HepG2 (cell line): ENCODE measurements around the gene L3MBTL3. TPM values are rescaled to one million over a fixed set of nuclear protein-coding genes. Genes with fewer than 3 reads are reported as not detected.

Source experiments
- ATAC-seq: fragments of 200-7000 bp; cut with Tn5 transposase; 3 replicates; pipeline ENCODE4 v1.9.1; 2020; ENCODE audit warnings: mild to moderate bottlenecking, moderate library complexity
- BruUV-seq: library from RNA; stranded (reverse); fragments of 400-500 nt; replicated peaks from 2 replicates; lab custom pipeline; 2021; lab: Mats Ljungman, UMichigan
- CTCF ChIA-PET: fragments of 300-600 bp; formaldehyde crosslinking; extraction: SDS; loops from one replicate; lab custom pipeline; 2021; ENCODE audit warnings: low total read pairs, inconsistent platforms, low intra/inter-chr PET ratio; lab: Yijun Ruan, JAX
- POLR2A ChIA-PET: fragments of 350-600 bp; sonication (Branson Sonifier 250); formaldehyde crosslinking; loops from one replicate; lab custom pipeline; 2020; ENCODE audit warnings: antibody characterized with exemption, inconsistent platforms; lab: Yijun Ruan, JAX
- DNase-seq: peaks from one replicate; pipeline ENCODE4 v3.0.0-alpha.2; 2015; ENCODE audit warnings: low spot score
- FAIRE-seq: peaks from 3 replicates; lab custom pipeline; 2011; peaks lifted over from hg19 to GRCh38; lab: Jason Lieb, UNC
- H2AFZ ChIP-seq: one replicate; pipeline ENCODE4 v1.6.1; 2011; ENCODE audit warnings: low read length, inconsistent platforms
- H3K27ac ChIP-seq: fragments of 300-600 bp; 3 replicates; pipeline ENCODE4 v1.8.0; 2011; ENCODE audit warnings: mixed run types, mild to moderate bottlenecking, mixed read lengths, low read length, inconsistent platforms; ENCODE audit not compliant: insufficient read depth; ENCODE audit errors: extremely low read length
- H3K27me3 ChIP-seq, 2 experiments: fragments of 200-600 bp in 1 of 2; 2 replicates in 1 of 2; 3 replicates in 1 of 2; pipeline versions ENCODE4 v1.6.0 to v1.8.0; 2011; ENCODE audit warnings: low read length in 2 of 2, mild to moderate bottlenecking in 2 of 2, moderate library complexity in 2 of 2, inconsistent platforms in 1 of 2; ENCODE audit not compliant: insufficient read depth in 2 of 2, control insufficient read depth in 1 of 2
- H3K36me3 ChIP-seq, 2 experiments: fragments of 200-600 bp in 1 of 2; replicated peaks in 1 of 2; 2 replicates in 1 of 2; 3 replicates in 1 of 2; pipeline versions ENCODE4 v1.5.1 to v1.8.0; 2011; ENCODE audit warnings: low read length in 2 of 2, inconsistent platforms in 1 of 2; ENCODE audit not compliant: insufficient read depth in 2 of 2, control insufficient read depth in 1 of 2
- H3K4me1 ChIP-seq: 2 replicates; pipeline ENCODE4 v1.5.1; 2012; ENCODE audit warnings: low read length, inconsistent platforms; ENCODE audit not compliant: insufficient read depth
- H3K4me2 ChIP-seq: 2 replicates; pipeline ENCODE4 v1.6.0; 2011; ENCODE audit warnings: low read depth, low read length, inconsistent platforms
- H3K4me3 ChIP-seq, 3 experiments: fragments of 200-600 bp in 1 of 3; sonication (generic), shearing (Covaris generic) in 1 of 3; replicated peaks in 1 of 3; 2 replicates each; pipeline ENCODE4 v1.5.1; 2011 to 2016; ENCODE audit warnings: low read length in 3 of 3, inconsistent platforms in 2 of 3, low read depth in 2 of 3, mild to moderate bottlenecking in 2 of 3, control low read depth in 1 of 3, mixed read lengths in 1 of 3; ENCODE audit not compliant: insufficient read depth in 1 of 3
- H3K79me2 ChIP-seq: one replicate; pipeline ENCODE4 v1.6.1; 2011; ENCODE audit warnings: low read length, inconsistent platforms; ENCODE audit not compliant: insufficient read depth
- H3K9ac ChIP-seq: 2 replicates; pipeline ENCODE4 v1.6.0; 2011; ENCODE audit warnings: mild to moderate bottlenecking, low read depth, low read length, inconsistent platforms; ENCODE audit not compliant: insufficient read depth
- H3K9me3 ChIP-seq: 2 replicates; pipeline ENCODE4 v1.5.1; 2012; ENCODE audit warnings: mild to moderate bottlenecking, low read length
- H4K20me1 ChIP-seq: 2 replicates; pipeline ENCODE4 v1.6.0; 2011; ENCODE audit warnings: inconsistent platforms, mild to moderate bottlenecking, low read length, moderate library complexity; ENCODE audit not compliant: insufficient read depth
- HHEX ChIP-seq: IDR thresholded peaks from 2 replicates; pipeline ENCODE4 v1.6.1; 2016; ENCODE audit warnings: control low read depth
- HNF4A ChIP-seq: sonication (generic); formaldehyde crosslinking; IDR thresholded peaks from 2 replicates; pipeline ENCODE4 v1.4.0; 2020; ENCODE audit warnings: missing genetic modification reagents
- JUN ChIP-seq: sonication (generic); formaldehyde crosslinking; IDR thresholded peaks from 2 replicates; pipeline ENCODE4 v1.4.0; 2020; ENCODE audit warnings: mild to moderate bottlenecking, missing genetic modification reagents
- MNT ChIP-seq: fragments of 450-650 bp; IDR thresholded peaks from 2 replicates; pipeline ENCODE4 v1.6.1; 2016
- NCOA5 ChIP-seq: sonication (generic); formaldehyde crosslinking; IDR thresholded peaks from 2 replicates; pipeline ENCODE4 v1.4.0; 2020; ENCODE audit warnings: missing genetic modification reagents
- NFRKB ChIP-seq: fragments of 450-650 bp; IDR thresholded peaks from 2 replicates; pipeline ENCODE4 v1.6.1; 2017
- POLR2A ChIP-seq, 2 experiments: IDR thresholded peaks; 2 replicates each; pipeline ENCODE4 v1.6.1; 2011; ENCODE audit warnings: low read depth in 2 of 2, low read length in 2 of 2, mild to moderate bottlenecking in 1 of 2, moderate library complexity in 1 of 2; ENCODE audit not compliant: insufficient read depth in 1 of 2
- SCMH1 ChIP-seq: sonication (generic); formaldehyde crosslinking; IDR thresholded peaks from 2 replicates; pipeline ENCODE4 v1.9.0; 2021; ENCODE audit warnings: missing genetic modification reagents, mild to moderate bottlenecking, borderline replicate concordance
- ZKSCAN1 ChIP-seq: fragments of 150-350 bp; IDR thresholded peaks from 2 replicates; pipeline ENCODE4 v1.6.1; 2014; ENCODE audit warnings: low read length
- ZMYM2 ChIP-seq: sonication (generic); formaldehyde crosslinking; IDR thresholded peaks from 2 replicates; pipeline ENCODE4 v1.8.0; 2022; ENCODE audit warnings: mild to moderate bottlenecking, missing genetic modification reagents
- ZNF275 ChIP-seq: sonication (generic); formaldehyde crosslinking; IDR thresholded peaks from 2 replicates; pipeline ENCODE4 v1.8.0; 2022; ENCODE audit warnings: missing genetic modification reagents, mild to moderate bottlenecking, inconsistent platforms, borderline replicate concordance
- ZNF530 ChIP-seq: sonication (generic); formaldehyde crosslinking; IDR thresholded peaks from 2 replicates; pipeline ENCODE4 v1.5.0; 2020; ENCODE audit warnings: low read depth, mild to moderate bottlenecking, missing genetic modification reagents
- ZNF552 ChIP-seq: sonication (generic); formaldehyde crosslinking; IDR thresholded peaks from 2 replicates; pipeline ENCODE4 v1.9.0; 2022; ENCODE audit warnings: missing genetic modification reagents, mild to moderate bottlenecking, borderline replicate concordance
- WGBS: methylation state at CpG from one replicate; pipeline ENCODE4 v1.1.6; 2017; ENCODE audit warnings: low lambda C conversion rate; 5-methylcytosine and 5-hydroxymethylcytosine counted together
- in situ Hi-C: cut with HindIII; loops from 2 replicates; pipeline ENCODE4 v1.10.0; 2017; ENCODE audit warnings: low pct_unique_long_range_greater_than_20kb; ENCODE audit not compliant: extremely low pct_ligation_motif_present
- intact Hi-C: fragments of 100-400 bp; cut with micrococcal nuclease; formaldehyde crosslinking; loops from one replicate; pipeline ENCODE4 v1.10.0; 2022; ENCODE audit not compliant: unreplicated experiment
- polyA plus RNA-seq, 8 experiments: library from polyadenylated mRNA; depleted of rRNA in 3 of 8; stranded (reverse) in 7 of 8; unstranded in 1 of 8; fragments of >200 nt; fragmentation: Illumina TruSeq in 4 of 8; extraction: Trizol in 4 of 8; gene quantifications; 2 replicates each; pipeline versions ENCODE4 v1.2.1 to v1.2.3, GENCODE V29; 2011 to 2016; ENCODE audit warnings: low read depth in 4 of 8, missing spikeins in 1 of 8, mixed read lengths in 1 of 8; ENCODE audit not compliant: insufficient read depth in 1 of 8
- total RNA-seq, 5 experiments: library from RNA; depleted of rRNA; stranded (reverse); fragments of >200 nt; fragmentation: Illumina TruSeq; extraction: Trizol; gene quantifications; 2 replicates each; pipeline ENCODE4 v1.2.3, GENCODE V29; 2016; ENCODE audit warnings: low read depth in 1 of 5
- TF ChIP-seq, protein P1 (sequence below): sonication (generic); formaldehyde crosslinking; IDR thresholded peaks from 2 replicates; pipeline ENCODE4 v1.4.0; 2020; ENCODE audit warnings: mild to moderate bottlenecking, missing genetic modification reagents, borderline replicate concordance
- TF ChIP-seq, protein P2 (sequence below): sonication (generic); formaldehyde crosslinking; IDR thresholded peaks from 2 replicates; pipeline ENCODE4 v1.4.0; 2020; ENCODE audit warnings: mild to moderate bottlenecking, missing genetic modification reagents
- TF ChIP-seq, protein P3 (sequence below): sonication (generic); formaldehyde crosslinking; IDR thresholded peaks from 2 replicates; pipeline ENCODE4 v1.8.0; 2022; ENCODE audit warnings: low read depth, missing genetic modification reagents

The L3MBTL3 gene
- total and polyA plus RNA-seq, 2 of the 13 experiments (the other 11 are each of a cell fraction or from before 2014, with no cell fraction given) = 1.5 to 2.5 TPM

DNA sequence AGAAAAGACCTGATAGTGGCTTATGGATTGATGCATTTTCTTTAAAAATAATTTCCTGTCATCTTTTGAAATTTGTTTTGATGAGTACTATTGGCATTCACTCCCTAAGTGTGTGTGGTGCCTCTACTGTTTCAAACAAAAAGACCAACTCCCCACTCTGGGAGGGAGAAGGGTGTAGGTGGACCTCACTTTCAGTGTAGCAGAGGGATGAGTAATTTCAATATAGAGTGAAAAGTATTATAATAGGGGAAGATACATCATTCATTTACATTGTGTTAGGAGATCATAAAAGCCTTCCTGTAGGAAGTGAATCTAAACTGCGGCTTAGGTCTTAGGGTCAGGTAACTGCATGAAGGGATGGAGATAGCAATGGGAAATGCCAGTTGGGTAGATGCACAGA, 158.0 kb downstream of the L3MBTL3 start:
- ChIA-PET CTCF (no interaction called here), POLR2A (no interaction called here)
- Histone ChIP-seq H3K9me3 (no peaks in the 10 kb centered on the region), H3K36me3 (no peaks in the 10 kb centered on the region), H3K27me3 (no peaks in the 10 kb centered on the region; a peak in 2 of 5 replicates), H3K4me2 (no peak overlapping the region), H3K27ac (no peak overlapping the region), H2AFZ (no peak overlapping the region), H3K9ac (no peak overlapping the region), H3K4me3 (no peak overlapping the region), H3K4me1 (no peaks in the 10 kb centered on the region), H3K79me2 (no peaks in the 10 kb centered on the region), H4K20me1 (no peaks in the 10 kb centered on the region)
- intact Hi-C loops = no loop called here
- ATAC-seq = no peak
- DNase-seq = no peak
- FAIRE-seq = no peak
- in situ Hi-C loops = no loop called here
- no TSS peak for BruUV-seq
- WGBS = 31% methylated on average over 1 of the region's 1 CpG
- TF ChIP-seq ZMYM2 (CRISPR knock-in tag) (no peak), ZKSCAN1 (no peak), NFRKB (no peak), MNT (no peak), HHEX (CRISPR knock-in tag) (no peak), SCMH1 (CRISPR knock-in tag) (no peak), NCOA5 (CRISPR knock-in tag) (no peak), ZNF552 (CRISPR knock-in tag) (no peak), ZNF530 (CRISPR knock-in tag) (no peak), JUN (no peak), HNF4A (CRISPR knock-in tag) (no peak), ZNF275 (no peak), POLR2A (IDR thresholded peaks at IDR 0.05; ENCODE audit: insufficient read depth in 1 of 2, low read depth in 2 of 2, low read length in 2 of 2) (no peak)
- TF ChIP-seq, protein P1, sequence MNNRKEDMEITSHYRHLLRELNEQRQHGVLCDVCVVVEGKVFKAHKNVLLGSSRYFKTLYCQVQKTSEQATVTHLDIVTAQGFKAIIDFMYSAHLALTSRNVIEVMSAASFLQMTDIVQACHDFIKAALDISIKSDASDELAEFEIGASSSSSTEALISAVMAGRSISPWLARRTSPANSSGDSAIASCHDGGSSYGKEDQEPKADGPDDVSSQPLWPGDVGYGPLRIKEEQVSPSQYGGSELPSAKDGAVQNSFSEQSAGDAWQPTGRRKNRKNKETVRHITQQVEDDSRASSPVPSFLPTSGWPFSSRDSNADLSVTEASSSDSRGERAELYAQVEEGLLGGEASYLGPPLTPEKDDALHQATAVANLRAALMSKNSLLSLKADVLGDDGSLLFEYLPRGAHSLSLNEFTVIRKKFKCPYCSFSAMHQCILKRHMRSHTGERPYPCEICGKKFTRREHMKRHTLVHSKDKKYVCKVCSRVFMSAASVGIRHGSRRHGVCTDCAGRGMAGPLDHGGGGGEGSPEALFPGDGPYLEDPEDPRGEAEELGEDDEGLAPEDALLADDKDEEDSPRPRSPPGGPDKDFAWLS = no peak
- TF ChIP-seq, protein P2, sequence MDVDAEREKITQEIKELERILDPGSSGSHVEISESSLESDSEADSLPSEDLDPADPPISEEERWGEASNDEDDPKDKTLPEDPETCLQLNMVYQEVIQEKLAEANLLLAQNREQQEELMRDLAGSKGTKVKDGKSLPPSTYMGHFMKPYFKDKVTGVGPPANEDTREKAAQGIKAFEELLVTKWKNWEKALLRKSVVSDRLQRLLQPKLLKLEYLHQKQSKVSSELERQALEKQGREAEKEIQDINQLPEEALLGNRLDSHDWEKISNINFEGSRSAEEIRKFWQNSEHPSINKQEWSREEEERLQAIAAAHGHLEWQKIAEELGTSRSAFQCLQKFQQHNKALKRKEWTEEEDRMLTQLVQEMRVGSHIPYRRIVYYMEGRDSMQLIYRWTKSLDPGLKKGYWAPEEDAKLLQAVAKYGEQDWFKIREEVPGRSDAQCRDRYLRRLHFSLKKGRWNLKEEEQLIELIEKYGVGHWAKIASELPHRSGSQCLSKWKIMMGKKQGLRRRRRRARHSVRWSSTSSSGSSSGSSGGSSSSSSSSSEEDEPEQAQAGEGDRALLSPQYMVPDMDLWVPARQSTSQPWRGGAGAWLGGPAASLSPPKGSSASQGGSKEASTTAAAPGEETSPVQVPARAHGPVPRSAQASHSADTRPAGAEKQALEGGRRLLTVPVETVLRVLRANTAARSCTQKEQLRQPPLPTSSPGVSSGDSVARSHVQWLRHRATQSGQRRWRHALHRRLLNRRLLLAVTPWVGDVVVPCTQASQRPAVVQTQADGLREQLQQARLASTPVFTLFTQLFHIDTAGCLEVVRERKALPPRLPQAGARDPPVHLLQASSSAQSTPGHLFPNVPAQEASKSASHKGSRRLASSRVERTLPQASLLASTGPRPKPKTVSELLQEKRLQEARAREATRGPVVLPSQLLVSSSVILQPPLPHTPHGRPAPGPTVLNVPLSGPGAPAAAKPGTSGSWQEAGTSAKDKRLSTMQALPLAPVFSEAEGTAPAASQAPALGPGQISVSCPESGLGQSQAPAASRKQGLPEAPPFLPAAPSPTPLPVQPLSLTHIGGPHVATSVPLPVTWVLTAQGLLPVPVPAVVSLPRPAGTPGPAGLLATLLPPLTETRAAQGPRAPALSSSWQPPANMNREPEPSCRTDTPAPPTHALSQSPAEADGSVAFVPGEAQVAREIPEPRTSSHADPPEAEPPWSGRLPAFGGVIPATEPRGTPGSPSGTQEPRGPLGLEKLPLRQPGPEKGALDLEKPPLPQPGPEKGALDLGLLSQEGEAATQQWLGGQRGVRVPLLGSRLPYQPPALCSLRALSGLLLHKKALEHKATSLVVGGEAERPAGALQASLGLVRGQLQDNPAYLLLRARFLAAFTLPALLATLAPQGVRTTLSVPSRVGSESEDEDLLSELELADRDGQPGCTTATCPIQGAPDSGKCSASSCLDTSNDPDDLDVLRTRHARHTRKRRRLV (CRISPR knock-in tag) = no peak
- TF ChIP-seq, protein P3, sequence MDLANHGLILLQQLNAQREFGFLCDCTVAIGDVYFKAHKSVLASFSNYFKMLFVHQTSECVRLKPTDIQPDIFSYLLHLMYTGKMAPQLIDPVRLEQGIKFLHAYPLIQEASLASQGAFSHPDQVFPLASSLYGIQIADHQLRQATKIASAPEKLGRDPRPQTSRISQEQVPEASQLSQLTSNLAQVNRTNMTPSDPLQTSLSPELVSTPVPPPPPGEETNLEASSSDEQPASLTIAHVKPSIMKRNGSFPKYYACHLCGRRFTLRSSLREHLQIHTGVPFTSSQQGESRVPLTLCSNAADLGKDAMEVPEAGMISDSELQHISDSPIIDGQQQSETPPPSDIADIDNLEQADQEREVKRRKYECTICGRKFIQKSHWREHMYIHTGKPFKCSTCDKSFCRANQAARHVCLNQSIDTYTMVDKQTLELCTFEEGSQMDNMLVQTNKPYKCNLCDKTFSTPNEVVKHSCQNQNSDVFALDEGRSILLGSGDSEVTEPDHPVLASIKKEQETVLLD (CRISPR knock-in tag) = no peak
